CD14-positive monocyte (primary cell): ENCODE results near the gene LHX4. TPM values are rescaled to one million over a fixed set of nuclear protein-coding genes. Genes with fewer than 3 reads are reported as not detected.
A peak's percentile ranks its signal among the peaks of the same experiment; 100 is the strongest.

ENCODE experiments used
- DNase-seq, 3 donors: peaks; one replicate each; pipeline ENCODE4 v3.0.0-alpha.2; 2011 to 2022
- H2AFZ ChIP-seq: 2 replicates; pipeline ENCODE4 v1.6.0; 2012; ENCODE audit warnings: mild to moderate bottlenecking, low read depth, low read length, inconsistent platforms; ENCODE audit not compliant: insufficient read depth, poor library complexity, severe bottlenecking
- H3K27ac ChIP-seq, 2 donors: 1 replicate in 1 of 2; 2 replicates in 1 of 2; pipeline ENCODE4 v1.5.1; 2012 to 2013; ENCODE audit warnings: low read length in 2 of 2, control low read depth in 1 of 2, inconsistent platforms in 1 of 2, low read depth in 1 of 2, mild to moderate bottlenecking in 1 of 2
- H3K27me3 ChIP-seq, 2 donors: one replicate each; pipeline versions ENCODE4 v1.6.0 to v1.6.1; 2011 to 2013; ENCODE audit warnings: low read length in 2 of 2; ENCODE audit not compliant: control insufficient read depth in 2 of 2, insufficient read depth in 2 of 2
- H3K36me3 ChIP-seq, 2 donors: replicated peaks in 1 of 2; 1 replicate in 1 of 2; 2 replicates in 1 of 2; pipeline versions ENCODE4 v1.5.1 to v1.6.1; 2012 to 2013; ENCODE audit warnings: low read length in 2 of 2, control low read depth in 1 of 2, inconsistent platforms in 1 of 2, mild to moderate bottlenecking in 1 of 2; ENCODE audit not compliant: insufficient read depth in 2 of 2, control insufficient read depth in 1 of 2
- H3K4me1 ChIP-seq, 2 donors: 1 replicate in 1 of 2; 2 replicates in 1 of 2; pipeline versions ENCODE4 v1.5.1 to v1.6.1; 2012 to 2013; ENCODE audit warnings: low read length in 2 of 2, control low read depth in 1 of 2, inconsistent platforms in 1 of 2, mild to moderate bottlenecking in 1 of 2, moderate library complexity in 1 of 2; ENCODE audit not compliant: insufficient read depth in 2 of 2, control insufficient read depth in 1 of 2
- H3K4me2 ChIP-seq: replicated peaks from 2 replicates; pipeline ENCODE3; 2012; ENCODE audit warnings: low read length, moderate library complexity, mild to moderate bottlenecking; ENCODE audit not compliant: poor library complexity, severe bottlenecking; ENCODE audit errors: extremely low read depth
- H3K4me3 ChIP-seq, 3 experiments: fragments of 200-600 bp in 1 of 3; sonication (generic) in 1 of 3; replicated peaks in 1 of 3; 1 replicate in 2 of 3; 2 replicates in 1 of 3; pipeline ENCODE4 v1.5.1; 2011 to 2013; ENCODE audit warnings: low read length in 3 of 3, mild to moderate bottlenecking in 3 of 3, control low read depth in 2 of 3, low read depth in 2 of 3, inconsistent platforms in 1 of 3, moderate library complexity in 1 of 3
- H3K79me2 ChIP-seq: 2 replicates; pipeline ENCODE4 v1.6.0; 2012; ENCODE audit warnings: mild to moderate bottlenecking, control low read depth, inconsistent platforms, low read length, moderate library complexity; ENCODE audit not compliant: insufficient read depth
- H3K9ac ChIP-seq: 2 replicates; pipeline ENCODE4 v1.6.0; 2017; ENCODE audit warnings: low read length, mild to moderate bottlenecking; ENCODE audit not compliant: insufficient read depth, poor library complexity, severe bottlenecking
- H3K9me3 ChIP-seq, 2 donors: replicated peaks in 1 of 2; 1 replicate in 1 of 2; 2 replicates in 1 of 2; pipeline versions ENCODE4 v1.5.1 to v1.6.1; 2012 to 2013; ENCODE audit warnings: low read length in 2 of 2, control low read depth in 1 of 2; ENCODE audit not compliant: control insufficient read depth in 1 of 2, insufficient read depth in 1 of 2
- H4K20me1 ChIP-seq: 2 replicates; pipeline ENCODE4 v1.6.0; 2012; ENCODE audit warnings: mild to moderate bottlenecking, low read length, control low read depth, moderate library complexity; ENCODE audit not compliant: insufficient read depth
- H3K27ac Mint-ChIP-seq, 7 donors: one replicate each; pipeline ENCODE4 v1.8.0; 2020; ENCODE audit warnings: mild to moderate bottlenecking in 7 of 7, mixed read lengths in 7 of 7, moderate library complexity in 6 of 7, inconsistent platforms in 2 of 7
- H3K27me3 Mint-ChIP-seq, 3 donors: one replicate each; pipeline ENCODE4 v1.8.0; 2021 to 2022; ENCODE audit warnings: low read depth in 3 of 3, mild to moderate bottlenecking in 3 of 3, mixed read lengths in 3 of 3, moderate library complexity in 3 of 3, inconsistent platforms in 1 of 3
- H3K36me3 Mint-ChIP-seq, 2 donors: one replicate each; pipeline ENCODE4 v1.8.0; 2020; ENCODE audit warnings: mixed read lengths in 2 of 2, inconsistent platforms in 1 of 2, mild to moderate bottlenecking in 1 of 2
- H3K4me1 Mint-ChIP-seq: one replicate; pipeline ENCODE4 v1.8.0; 2020; ENCODE audit warnings: mild to moderate bottlenecking, mixed read lengths
- H3K4me3 Mint-ChIP-seq, 2 donors: one replicate each; pipeline ENCODE4 v1.8.0; 2020; ENCODE audit warnings: mild to moderate bottlenecking in 2 of 2, mixed read lengths in 2 of 2, moderate library complexity in 1 of 2
- H3K9me3 Mint-ChIP-seq, 7 donors: one replicate each; pipeline ENCODE4 v1.8.0; 2020 to 2022; ENCODE audit warnings: mixed read lengths in 7 of 7, mild to moderate bottlenecking in 6 of 7, moderate library complexity in 6 of 7, inconsistent platforms in 2 of 7
- CTCF ChIP-seq: fragments of 200-600 bp; IDR thresholded peaks from one replicate; pipeline ENCODE4 v1.8.0; 2022; ENCODE audit warnings: antibody characterized with exemption, mild to moderate bottlenecking
- WGBS: methylation state at CpG from one replicate; pipeline ENCODE4 v1.1.5; 2013; ENCODE audit warnings: missing lambda C conversion rate; ENCODE audit not compliant: insufficient coverage; 5-methylcytosine and 5-hydroxymethylcytosine counted together
- intact Hi-C, 2 donors: fragments of 100-400 bp; cut with micrococcal nuclease; formaldehyde crosslinking; loops; one replicate each; pipeline versions ENCODE4 v1.15.0 to v1.15.1; 2023
- polyA plus RNA-seq, 3 donors: library from polyadenylated mRNA; depleted of rRNA in 1 of 3; unstranded in 2 of 3; stranded (reverse) in 1 of 3; fragments of 300-500 nt in 2 of 3; fragments of >200 nt in 1 of 3; fragmentation: Illumina TruSeq in 2 of 3; gene quantifications; 1 replicate in 2 of 3; 2 replicates in 1 of 3; pipeline ENCODE4 v1.2.3, GENCODE V29; 2012 to 2021

Gene LHX4
- polyA plus RNA-seq, 3 donors = not detected

- Mint-ChIP-seq H3K4me1 (peaks cover 47% of the 10 kb centered on the region), H3K27ac (peak overlapping the region in 1 of 7 donors; percentile 75), H3K4me3 (no peak overlapping the region), H3K27me3 (no peaks in the 10 kb centered on the region), H3K36me3 (peaks cover 15 to 36% of the 10 kb centered on the region in 2 donors), H3K9me3 (no peaks in the 10 kb centered on the region)
- Histone ChIP-seq H3K4me3 (no peak overlapping the region), H3K27ac (no peak overlapping the region), H3K9me3 (no peaks in the 10 kb centered on the region), H3K79me2 (no peaks in the 10 kb centered on the region), H2AFZ (no peak overlapping the region), H3K27me3 (no peaks in the 10 kb centered on the region), H3K4me1 (peaks cover 50 to 51% of the 10 kb centered on the region in 2 donors), H3K36me3 (no peaks in the 10 kb centered on the region), H3K4me2 (no peak overlapping the region), H3K9ac (no peak overlapping the region), H4K20me1 (no peaks in the 10 kb centered on the region)
- WGBS = no CpG with 5 or more reads among the region's 5 CpGs
- TF ChIP-seq CTCF = no peak
- intact Hi-C loops = no loop called here
- no peak for DNase-seq
These were observed 52.5 kb downstream of the LHX4 start for GRCh38 chr1:180282401-180283044.

GRCh38 chr1:180283098-180283497 is 53.0 kb downstream of the LHX4 start:
- no peaks in the 10 kb centered on the region for H3K79me2 ChIP-seq
- no peak for TF ChIP-seq CTCF
- peaks cover 45% of the 10 kb centered on the region in 2 donors for H3K4me1 ChIP-seq
- H3K4me1 Mint-ChIP-seq = peaks cover 41% of the 10 kb centered on the region
- H3K27ac ChIP-seq = no peak overlapping the region
- no peak overlapping the region for H3K9ac ChIP-seq
- no peak for DNase-seq
- H4K20me1 ChIP-seq = no peaks in the 10 kb centered on the region
- intact Hi-C loops = no loop called here
- peaks cover 0 to 4% of the 10 kb centered on the region in 2 donors for H3K36me3 ChIP-seq
- WGBS = 100% methylated on average over 3 of the region's 4 CpGs
- no peaks in the 10 kb centered on the region for H3K27me3 ChIP-seq
- no peaks in the 10 kb centered on the region for H3K9me3 Mint-ChIP-seq
- no peak overlapping the region for H3K4me3 ChIP-seq
- peaks cover 20 to 35% of the 10 kb centered on the region in 2 donors for H3K36me3 Mint-ChIP-seq
- H3K4me2 ChIP-seq = no peak overlapping the region
- peak overlapping the region in 1 of 7 donors; percentile 15 for H3K27ac Mint-ChIP-seq
- H3K9me3 ChIP-seq = no peaks in the 10 kb centered on the region
- H2AFZ ChIP-seq = no peak overlapping the region
- H3K27me3 Mint-ChIP-seq = no peaks in the 10 kb centered on the region
- H3K4me3 Mint-ChIP-seq = no peak overlapping the region
